GM19328 (cell line): ENCODE measurements around the gene MPST.

Source experiments
- ATAC-seq: cut with Tn5 transposase; IDR thresholded peaks from one replicate; pipeline ENCODE4 v1.9.1; 2021; ENCODE audit warnings: mild to moderate bottlenecking, moderate library complexity; ENCODE audit not compliant: unreplicated experiment

The MPST gene

DNA sequence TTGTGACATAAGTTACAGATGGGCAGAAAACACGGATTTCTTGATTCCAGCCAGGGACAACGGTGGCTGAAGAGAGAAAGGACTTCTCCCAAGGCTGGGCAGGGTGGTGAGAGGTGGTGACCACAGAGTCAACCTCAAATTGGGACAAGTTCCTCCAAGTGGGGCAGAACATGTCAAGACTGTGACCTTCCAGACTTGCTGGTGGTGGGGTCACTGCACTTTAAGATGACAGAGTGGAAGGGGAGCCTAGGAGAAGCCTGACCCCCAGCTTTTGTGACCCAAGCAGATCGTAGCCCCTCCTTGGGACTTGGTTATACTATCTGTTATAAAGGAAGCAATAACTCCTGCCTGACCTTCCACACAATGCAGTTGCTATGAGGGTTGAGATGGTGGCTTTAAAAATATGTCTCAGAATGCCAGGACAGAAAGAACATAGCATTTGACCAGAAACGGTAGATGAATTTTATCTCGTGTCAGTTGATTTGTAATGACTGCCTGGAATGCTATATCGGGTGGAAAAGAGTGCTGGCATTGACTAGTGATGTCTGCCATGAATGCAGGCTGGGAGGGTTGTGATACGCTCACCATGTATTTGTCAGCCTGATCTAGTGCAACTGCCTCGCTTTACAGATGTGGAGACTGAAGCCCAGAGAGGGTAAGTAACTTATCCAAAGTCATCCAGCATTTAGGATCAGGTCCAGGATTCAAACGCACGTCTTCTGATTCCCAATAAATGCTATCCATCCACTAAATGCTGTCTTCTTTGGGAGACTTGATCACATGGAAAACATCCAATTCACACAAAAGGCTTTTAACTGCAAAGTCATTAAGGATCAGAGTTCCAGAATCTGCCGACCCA is 18.6 kb upstream of the MPST start:
- ATAC-seq: no peak

DNA sequence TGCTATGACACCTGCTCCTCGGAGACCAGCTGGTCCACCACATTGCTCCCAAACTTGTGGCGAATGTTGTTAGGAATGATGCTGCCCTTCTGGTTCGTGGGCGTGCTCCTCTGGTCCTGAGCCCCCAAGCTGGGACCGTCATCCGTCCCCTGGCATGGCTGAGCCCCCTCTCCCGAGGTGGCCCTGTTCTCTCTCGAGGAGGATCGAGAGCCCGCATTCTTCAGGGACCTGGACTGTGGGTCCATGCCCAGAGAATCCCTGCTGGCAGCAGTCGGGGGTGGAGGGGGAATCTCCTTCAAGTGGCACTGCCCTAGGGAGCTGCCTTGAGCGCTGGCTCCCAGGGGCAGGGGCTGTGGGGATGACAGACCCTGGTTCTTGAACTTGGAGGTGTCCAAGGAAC is 17.7 kb upstream of the MPST start:
- ATAC-seq: no peak

DNA sequence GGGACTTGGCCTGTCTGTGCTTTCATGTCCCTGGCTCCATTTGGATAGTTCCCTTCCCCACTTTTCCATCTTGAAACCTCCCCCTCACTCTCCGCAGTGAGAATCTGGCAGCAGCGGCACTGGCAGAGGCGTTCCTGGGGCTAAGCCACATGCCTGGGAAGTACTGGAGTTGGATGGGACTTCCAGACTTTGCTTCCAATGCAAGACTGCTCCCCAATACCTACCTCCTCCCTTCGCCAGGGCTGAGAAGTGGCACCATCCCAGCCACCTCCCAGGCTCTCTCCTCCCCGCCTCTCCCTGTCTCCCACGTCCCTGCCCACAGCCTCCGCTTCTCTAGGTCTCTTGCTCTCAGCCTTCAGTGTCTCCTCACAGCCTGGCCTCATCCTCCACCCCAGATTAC is 16.9 kb upstream of the MPST start:
- no peak for ATAC-seq

DNA sequence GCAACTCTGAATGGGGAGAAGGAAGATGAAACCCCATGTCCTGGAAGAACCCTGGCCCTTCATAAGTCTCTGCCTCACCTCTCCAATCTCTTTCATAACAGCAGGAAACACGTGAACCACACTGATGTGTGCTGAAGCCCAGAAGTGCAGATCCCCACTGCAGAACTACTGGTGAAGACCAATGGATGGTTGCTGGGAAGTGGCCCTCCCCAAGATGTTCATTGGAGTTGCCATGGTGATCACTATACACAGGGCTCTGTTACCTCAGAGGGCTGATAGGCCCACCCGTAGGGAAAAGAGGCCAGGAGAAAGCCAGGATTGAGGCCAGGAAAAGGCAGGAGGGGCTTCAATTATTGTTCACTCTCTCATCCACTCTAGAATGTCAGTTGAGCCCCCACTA is 11.9 kb upstream of the MPST start:
- no peak for ATAC-seq

DNA sequence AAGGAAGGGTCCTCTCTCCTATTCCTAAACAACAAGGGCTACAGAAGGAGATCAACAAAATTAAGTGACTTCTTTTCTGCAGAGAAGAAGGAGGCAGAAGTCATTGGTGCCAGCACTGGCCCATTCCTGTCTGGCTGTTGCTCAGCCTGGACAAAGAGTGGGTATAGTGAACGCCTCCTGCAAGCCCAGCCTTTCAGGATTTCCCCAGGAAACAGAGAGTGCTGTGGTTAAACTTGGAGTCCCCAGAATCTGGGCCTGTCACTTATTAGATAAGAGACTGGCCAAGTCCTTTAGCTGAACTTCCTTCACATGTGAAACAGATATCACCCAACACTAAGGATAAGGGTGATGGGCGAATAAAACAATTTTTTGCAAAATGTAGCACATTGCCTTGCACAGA is 11.2 kb upstream of the MPST start:
- no peak for ATAC-seq

DNA sequence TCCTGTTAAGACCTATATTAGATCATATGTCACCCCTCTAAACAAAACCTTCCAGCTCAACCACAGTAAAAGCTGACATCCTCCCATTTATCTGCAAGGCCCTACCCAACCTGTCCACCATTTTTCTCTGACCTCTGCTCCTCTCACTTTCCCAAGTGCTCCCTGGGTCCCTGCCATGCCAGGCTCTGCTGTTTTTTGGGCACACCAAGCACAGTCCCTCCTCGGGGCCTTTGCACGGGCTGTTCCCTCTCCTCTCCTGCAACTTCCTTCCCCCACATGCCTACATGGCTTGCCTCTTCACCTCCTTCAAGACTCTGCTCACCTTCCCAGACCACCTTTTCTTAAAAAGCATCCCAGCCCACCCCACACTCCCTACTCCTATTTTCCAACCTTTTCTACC is 10.1 kb upstream of the MPST start:
- ATAC-seq: no peak

DNA sequence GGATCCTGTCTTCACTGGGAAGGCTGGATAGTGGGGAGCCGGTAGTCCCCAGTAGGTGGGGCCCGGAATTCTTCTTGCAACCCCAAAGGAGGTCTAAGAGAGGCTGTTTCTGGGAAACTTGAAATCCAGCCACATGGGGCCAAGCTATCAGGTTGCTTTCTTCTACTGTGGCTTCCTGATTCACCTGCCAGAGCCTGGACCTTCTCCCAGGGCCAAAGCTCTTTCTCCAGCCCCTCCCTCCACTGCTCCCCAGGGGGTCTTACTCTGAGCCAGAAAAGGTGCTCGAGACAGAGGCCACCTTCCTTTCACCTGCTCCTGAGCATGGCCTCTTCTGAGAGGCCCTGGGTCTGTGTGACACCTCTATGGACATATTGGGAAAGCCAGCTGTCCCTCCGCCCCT is 9.4 kb upstream of the MPST start:
- no peak for ATAC-seq

DNA sequence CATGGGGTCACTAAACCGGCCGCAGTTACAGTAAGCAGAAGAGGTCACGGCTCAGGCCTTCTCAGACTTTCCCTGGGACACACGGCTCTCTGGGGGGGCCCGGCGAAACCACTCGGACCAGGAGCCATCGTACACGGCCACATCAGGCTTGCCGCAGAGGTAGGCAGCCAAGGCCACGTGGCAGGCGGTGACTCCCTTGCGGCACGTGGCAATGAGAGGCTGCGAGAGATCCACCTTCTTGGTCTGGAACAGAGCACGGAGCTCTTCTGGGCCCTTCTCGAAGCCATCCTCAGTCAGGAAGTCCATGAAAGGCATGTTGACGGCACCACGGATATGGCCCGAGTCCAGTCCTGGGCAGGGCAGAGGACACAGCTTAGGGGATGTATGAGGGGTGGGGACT is 8.6 kb upstream of the MPST start:
- ATAC-seq: no peak

DNA sequence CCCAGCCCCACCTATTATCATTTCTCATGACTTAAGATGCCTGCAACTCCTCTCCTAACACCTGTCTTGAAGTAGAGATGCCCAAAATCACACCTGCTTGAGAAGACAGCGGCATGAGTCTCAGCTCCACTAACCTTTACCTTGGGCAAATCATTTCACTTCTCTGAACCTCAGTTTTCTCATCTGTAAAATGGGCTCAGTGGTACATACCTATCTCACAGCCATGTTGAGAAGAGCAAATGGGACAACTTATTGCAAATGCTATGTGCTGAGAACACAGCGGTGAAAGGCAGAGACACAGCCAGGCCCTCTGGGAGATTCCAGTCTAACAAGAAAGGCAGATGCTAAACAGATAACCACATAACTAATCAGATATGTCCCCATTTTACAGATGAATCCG is 8.1 kb upstream of the MPST start:
- no peak for ATAC-seq

DNA sequence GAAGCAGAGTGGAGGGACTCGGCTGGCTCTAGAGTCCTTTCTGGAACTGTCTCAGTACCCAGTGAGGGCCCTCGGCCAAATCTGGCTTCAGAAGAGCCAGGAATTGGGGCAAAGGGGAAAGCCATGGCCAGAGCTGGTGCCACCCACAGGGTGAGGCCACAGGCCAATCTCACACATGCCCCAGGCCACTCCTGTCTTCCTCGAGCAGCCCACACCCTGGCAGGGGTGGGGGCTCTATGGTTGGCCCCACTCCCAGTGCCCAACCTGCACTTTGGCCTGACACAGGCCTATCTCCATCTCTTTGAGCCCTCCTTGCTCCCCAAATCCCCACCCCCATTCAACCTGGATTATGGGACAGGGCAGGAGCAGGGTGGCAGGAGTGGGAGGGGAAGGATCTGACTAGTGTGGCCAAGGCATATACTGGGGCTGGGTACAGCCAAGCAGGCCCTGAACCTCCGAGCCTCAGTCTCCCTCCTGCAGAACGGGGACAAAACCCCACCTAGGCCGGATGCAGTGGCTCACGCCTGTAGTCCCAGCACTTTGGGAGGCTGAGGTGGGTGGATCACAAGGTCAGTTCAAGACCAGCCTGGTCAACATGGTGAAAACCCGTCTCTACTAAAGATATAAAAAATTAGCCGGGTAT is 7.2 kb upstream of the MPST start:
- no peak for ATAC-seq

DNA sequence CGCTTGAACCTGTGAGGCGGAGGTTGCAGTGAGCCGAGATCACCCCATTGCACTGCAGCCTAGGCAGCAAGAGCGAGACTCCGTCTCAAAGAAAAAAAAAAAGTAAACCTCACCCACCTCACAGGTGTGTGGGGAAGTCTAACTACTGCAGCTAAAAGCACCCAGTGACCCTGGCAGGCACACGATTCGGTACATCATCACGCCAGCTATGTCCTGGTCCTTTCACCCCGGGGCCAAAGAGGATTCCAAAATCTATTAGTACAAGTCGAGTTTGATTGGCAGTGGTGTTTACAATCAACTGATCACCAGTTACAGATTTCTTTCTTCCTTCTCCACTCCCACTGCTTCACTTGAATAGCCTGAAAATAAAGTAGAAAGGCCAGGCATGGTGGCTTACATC is 6.6 kb upstream of the MPST start:
- no peak for ATAC-seq

DNA sequence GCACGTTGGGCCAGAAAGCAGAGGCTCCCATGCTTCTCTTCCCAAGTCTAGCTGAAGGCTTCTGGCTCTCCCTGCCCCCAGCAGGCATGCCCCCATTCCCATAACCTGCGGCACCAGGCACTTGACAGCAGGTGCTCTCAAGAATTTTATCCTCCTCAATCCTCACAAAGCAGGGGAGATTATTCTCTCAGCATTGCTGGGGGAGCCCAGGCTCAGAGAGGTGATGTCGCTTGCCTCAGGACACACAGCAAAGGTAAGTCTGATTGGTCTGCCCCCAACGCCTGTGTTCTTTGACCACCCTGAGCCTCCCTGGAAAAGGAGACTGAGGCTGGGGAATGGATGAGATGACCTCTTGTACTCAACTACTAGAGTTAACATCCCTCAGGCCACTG is 5.1 kb upstream of the MPST start:
- no peak for ATAC-seq

DNA sequence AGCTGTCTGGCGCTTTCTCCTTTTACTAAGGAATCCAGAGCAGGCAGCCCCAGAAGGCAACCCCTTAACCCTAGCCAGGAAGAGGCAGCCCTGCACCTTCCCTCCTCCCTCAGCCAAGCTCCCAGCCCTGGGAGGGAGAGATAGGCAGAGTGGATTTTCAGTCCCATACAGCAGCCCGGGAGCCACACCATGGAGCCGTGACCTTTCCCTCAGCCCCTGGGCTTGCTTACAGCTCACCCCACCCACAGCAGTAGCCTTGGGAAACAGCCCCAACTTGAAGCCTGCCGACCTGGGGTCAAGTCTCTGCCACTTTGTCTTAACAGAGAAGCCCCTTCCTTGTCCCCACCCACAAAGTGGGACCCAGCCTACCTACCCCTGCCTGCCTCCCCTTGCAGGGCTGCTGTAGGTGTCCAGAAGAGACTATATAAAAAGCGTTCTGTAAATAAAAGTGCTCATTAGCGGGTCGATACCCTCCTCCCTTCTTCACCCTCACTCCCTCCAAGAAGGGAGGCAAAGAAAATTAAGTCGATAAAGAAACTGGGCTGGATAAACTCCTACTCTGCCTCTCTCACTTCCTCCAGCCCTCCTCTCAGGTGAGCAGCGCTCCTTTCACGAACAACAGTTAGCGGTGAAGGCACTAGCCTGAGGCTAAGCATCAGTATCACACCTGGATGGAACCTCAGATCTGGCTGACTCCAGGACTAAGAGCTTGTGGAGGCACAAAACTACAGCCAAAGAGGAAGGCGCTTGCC is 4.5 kb upstream of the MPST start:
- ATAC-seq: no peak

DNA sequence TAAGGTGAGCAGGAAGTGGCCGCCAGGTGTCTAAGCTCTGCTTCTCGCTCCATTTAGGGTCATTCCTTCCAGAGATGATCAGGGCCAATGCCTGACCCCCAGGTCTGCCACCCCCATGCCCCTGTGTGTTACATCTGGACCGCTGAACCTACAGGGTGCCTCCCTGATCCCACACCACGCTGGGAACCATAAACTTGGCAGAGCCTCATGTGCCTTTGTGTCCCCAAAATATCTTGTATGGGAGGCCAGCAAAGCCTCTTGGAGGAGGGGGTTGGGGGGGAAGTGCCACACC is 4.0 kb upstream of the MPST start:
- ATAC-seq: no peak

DNA sequence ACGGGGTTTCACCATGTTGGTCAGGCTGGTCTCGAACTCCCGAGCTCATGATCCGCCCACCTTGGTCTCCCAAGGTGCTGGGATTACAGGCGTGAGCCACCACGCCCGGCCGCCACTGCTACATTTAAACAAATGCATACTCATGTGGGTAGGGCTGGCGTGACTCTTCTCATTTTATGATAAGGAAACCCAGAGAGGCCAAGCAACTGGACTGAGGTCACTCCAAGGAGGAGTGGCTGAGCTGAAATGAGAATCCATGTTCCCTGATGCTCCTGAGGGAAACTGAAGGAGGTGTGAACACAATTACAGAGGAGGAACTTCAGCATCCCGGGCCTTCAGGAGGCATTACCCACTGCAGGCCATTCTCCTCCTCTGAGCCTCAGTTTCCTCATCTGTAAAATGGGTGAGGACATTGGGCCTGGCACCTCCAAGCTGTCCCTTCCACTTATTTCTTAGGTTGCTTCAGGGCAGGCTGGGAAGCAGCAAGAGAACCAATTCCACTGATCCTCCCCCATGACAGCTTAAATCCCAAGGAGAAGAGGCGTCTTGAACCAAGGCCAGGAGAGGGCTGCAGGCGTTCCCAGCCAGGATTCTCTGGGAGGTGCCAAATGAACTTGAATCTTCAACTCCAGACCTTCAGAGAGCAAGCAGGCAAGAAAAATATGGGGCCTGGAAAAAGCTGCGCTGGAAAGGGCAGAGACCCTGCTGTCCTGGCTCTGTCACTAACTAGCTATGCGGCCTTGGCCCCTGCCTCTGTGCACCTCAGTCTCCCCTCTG is 3.2 kb upstream of the MPST start:
- no peak for ATAC-seq

DNA sequence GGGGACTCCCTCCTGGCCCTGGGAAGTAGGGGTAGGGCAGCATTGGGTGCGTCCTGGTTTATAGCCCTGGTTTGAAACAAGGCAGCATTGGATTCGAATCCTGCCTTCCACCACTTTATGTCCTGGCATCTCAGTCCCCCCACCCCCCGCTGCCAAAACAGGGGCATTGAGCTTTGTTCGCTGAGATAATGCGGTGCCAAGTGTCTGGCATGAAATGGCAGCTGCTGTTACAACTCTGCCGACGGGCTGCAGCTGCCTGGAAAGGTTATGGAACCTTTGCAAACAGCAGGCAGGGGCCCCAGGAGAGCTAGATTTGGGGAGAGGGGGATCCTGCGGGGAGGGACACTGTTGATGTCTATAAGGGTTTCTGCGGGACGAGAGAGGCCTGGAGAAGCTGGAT is 2.2 kb upstream of the MPST start:
- no peak for ATAC-seq

DNA sequence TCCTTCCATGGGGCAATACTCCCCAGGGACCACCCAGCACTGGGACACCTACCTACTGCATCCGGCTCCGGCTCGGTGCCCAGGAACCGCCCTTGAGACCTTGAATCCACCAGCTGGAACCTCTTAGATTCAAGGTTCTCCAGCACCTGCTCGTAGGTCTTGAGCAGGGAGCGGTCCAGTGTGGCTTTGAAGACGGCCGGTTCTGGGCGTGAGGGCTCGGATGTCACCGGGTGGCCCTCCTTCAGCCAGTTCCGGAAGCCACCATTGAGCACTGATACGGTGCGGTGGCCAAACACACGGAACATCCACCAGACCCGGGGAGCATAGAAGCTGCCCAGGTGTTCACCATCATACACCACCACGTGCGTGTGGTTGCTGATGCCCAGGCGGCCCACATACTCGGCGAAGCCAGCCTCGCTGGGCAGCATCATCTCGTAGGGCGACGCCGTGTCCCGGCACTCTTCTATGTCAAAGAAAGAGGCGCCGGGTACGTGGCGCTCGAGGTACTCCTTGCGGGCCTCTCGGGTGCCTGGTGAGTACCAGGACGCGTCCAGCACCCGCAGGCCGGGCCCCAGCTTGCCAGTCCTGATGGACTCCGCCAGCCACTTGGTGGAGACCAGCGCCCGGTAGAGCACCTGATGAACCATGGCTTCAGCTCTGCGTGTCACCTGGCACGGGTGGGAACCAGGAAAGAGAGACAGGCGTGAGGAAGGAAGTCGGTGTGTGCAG is 1.3 kb upstream of the MPST start:
- no peak for ATAC-seq

DNA sequence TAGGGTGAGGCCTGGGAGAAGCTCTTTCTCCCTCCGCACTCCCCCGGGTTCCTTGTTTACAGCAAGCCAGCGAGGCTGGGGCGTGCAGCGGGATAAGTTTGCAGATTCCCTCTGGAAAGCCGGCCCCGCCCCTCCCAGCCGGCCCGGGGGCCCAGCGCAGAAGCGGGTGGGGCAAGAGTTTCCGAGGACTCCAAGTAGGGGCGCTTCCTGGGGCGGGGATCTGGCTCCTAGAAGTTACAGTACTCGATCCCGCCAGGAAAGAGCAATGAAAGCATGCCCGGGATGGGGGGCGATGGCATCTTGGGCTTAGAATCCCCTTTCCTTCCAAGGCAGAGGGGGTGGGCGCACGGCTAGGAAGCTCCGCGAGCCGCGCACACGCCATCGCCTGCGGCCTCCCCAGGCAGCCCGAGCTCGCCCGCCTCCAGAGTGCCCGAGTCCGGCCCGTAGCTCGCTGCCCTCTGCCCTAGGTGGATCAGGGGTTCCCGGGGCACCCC is 680 bp upstream of the MPST start:
- ATAC-seq: peak; percentile 38

DNA sequence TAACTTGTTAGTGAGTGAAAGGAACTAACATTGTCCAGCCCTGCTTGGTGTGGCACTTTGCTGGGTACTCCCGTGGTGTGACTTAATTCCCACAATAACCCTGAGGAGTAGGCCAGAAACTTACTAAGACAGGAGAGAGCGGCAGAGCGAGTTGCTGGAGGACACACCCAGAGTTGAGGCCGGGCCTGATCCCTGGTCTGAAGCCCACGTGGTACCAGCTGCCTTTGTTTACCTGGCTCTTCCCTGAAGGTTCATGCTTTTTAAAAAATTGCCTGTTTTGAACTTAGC is 594 bp downstream of the MPST start:
- ATAC-seq: no peak

DNA sequence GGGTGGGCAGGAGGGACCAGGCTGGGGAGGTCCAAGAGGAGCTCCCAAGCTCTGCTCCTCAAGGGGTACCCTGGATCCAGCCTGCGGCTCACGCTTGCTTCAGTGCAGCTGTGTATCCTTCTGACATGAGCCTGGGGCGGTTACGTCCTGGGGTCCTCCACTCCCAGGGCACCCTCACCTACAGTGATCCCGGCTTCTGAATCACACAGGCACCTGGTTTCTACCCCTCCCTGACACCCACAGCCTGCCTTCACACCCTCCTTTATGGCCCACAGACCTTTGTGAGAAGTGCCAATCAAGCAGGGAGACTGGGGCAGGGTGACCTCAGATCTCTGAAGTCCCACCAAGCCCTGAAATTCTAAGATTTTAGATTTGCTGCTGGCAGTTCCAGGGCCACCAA is 1.5 kb downstream of the MPST start:
- ATAC-seq: no peak
